ENCODE results near the gene SUFU.

SUFU gene

GRCh38 chr10:102599565-102600327 is 96.0 kb downstream of the SUFU start:
- no peak for DNase-seq

DNA sequence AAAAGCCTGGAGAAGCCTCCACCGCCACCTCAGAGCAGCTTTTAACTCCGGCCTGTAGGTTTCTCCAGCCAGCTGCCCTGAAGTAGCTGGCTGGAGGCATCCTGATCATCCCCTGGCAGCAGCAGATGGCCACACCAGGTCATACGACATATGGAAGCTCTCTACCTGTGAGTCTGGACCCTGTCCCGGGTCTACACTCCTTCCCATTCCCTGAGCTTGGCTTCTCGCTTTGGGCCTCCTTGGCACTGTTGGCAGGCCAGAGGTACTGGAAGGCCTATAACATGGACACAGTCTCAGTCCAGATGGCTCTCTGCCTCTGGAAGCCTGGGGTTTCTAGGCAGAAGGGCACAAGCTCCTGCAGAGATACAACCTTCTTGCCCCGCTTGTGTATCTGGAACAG is 97.0 kb downstream of the SUFU start:
- no peak for DNase-seq

DNA sequence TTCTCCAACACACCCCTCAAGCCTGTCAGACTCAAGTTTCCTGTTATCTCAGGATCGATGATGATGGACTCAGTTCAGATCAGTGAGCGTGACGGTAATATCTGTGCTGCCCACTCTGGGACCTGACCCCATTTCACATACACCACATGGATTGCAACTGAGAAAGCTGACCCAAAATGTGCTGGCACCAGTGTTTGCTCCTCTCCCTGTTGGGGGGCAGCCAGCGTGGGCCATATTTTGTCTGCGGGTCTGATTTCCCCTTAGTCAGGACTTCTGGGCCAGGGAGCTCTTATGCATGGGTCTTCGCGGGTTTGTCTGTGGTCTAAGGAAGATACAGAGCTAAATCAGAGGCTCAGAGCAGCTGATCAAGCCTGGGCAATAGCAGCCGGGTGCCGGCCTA is 97.9 kb downstream of the SUFU start:
- DNase-seq = no peak

DNA sequence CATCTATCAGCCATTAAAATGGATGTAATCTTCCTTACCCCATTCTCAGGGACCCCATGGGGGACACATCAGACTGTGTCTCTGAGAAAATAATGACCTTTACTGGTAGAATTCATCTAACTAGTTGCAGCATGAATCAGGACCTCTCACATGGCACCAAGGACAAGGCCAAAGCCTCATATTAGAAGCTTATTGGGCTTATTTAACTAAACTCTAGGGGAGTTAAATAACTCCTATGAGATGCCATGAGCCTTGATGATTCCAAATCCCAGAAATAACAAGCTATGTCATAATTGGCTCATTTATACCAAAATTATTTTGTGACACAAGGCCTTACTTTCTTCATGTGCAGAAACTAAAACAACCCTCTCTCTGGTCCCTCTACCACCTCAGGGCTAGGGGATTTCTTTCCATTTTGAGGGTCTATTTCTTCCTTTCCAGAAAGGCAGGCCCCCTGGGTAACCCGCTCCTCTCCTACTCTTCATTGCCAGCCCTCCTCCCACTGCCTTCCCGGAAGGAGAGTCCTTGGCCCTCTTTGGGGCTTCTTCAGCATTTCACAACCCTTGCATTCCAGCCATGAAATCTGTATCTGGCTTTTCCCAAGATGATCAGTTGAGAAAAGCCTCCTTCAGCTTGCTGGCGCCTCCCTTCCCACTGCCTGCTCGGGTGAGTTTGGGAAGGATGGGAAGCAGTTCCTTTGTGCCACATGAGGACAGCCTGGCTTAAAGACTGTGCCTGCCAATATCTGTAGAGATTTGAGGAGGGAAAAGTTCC is 98.7 kb downstream of the SUFU start:
- no peak for DNase-seq

- DNase-seq = no peak
Observed at GRCh38 chr10:102603946-102604345, 100.2 kb downstream of the SUFU start.

DNA sequence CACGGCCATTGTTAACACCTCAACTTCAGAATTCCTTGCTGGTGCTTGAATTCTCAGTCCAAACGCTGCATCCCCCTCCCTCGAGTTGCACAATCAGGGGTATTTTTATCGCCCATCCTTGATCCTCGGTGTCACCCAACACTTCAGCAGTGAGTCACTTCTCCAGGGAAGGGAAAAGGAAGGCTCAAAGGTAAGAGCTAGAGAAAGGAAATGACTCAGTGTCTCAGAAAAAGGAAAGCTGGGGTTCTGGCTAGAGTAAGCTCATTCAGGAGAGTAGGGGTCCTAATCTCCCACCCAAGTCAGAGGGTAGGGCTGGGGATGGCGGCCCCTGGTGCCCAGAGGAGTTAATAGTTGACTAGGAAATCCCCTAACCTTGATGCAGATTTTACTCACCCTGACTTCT is 100.7 kb downstream of the SUFU start:
- DNase-seq = no peak

GRCh38 chr10:102605712-102606111 is 101.9 kb downstream of the SUFU start:
- no peak for DNase-seq

DNA sequence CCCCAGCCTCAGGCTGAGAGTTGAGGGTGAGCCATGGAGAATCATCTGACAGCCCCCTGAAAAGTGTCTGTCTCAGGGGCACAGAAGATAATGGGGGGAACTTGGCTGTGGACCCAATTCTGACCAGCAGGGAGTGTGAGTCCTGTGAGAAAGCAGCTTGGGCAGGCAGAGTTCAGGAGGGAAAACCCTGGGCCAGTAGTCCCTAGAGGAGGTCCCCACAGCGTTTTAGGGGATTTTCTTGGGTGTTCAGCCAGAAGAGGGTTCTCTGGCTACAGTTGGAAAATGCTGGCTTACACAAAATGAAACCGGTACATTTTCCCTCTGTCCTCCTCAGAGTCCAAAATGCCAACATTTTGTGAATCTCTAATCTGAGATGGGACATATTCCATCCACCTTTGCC is 104.7 kb downstream of the SUFU start:
- no peak for DNase-seq

DNA sequence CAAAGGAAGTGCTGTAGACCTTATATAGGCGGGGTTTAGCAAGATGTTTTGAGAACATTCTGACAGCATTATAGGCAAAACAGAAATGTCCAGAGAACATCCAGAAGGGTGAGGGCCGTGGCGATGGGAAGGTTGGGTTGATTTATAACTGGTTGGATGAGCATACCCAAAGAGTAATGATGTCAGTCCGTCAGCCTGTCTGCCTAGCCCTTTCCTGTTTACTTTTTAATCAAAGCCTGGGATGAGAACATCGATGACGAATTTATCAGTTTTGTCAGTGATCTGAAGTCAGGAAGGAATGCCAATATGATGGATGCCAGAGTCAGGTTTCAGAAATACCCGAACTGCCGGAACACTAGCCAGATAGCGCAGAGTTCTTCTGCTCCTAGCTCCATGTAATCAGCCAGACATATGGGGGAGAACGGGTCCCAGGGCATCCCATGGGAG is 106.7 kb downstream of the SUFU start:
- no peak for DNase-seq

DNA sequence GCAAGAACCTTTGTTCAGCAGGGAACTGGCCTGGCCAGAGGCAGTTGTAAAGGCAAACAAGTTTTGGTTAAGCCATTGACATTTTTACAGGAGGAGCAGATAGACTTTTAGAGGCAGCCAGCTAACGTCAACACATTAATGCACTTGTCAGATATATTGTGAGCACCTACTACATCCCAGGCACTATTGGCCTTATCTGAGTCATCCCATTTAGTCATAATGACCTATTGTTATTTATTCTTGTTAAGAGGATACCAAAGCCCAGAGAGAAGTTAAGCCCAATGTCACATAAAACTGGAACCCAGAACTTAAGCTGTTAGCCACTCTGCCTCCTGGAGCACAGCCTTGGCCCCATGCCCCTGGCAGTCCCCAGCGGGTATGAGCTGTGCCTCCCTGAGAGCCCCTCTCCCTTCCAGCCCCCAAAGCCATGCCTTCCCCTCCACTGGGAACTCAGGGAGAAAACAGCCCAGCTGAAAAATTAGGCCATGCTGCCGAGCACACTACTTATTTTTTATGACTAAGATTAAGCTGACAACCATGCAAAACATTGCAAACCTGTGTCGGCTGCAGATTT is 107.8 kb downstream of the SUFU start:
- no peak for DNase-seq

GRCh38 chr10:102612964-102613275 is 109.1 kb downstream of the SUFU start:
- DNase-seq = no peak

DNA sequence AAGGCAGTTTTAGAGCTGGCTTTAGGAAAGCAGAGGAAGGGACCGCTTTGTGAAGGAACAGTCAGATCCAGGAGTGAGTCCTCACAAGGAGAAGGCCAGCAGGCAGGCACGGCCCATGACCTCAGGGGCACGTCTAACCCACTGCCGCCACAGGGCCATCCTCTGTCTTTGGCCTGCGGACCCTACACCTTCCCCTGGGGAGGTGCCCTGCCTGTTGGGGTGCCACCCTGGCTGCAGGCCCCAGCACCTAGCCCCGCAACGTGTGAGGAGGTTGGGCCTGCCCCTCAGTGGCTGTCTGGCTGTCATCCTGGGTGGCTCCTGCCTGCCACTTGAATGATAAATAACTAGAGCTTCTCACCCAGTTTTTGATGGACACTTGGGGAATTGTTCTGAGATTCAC is 109.5 kb downstream of the SUFU start:
- DNase-seq = no peak

DNA sequence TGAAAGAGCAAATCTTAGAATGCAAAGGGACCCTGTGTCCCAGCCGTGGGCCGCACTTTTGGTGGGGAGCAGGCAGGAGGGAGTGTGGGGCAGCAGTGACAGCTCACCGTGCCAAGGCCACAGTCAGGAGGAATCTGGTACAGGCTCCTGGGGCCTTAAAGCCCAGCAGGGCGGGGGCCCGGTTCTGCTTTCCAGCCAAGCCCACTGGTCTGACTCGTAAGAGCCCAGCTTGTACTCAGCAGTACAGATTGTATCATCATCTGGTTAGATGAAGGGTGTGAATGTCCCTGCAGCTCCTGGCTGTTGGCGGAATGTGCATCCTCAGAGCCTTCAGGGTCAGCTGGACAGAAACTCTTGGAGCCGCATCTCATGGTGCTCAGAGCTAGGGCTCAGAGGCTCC is 110.0 kb downstream of the SUFU start:
- no peak for DNase-seq

DNA sequence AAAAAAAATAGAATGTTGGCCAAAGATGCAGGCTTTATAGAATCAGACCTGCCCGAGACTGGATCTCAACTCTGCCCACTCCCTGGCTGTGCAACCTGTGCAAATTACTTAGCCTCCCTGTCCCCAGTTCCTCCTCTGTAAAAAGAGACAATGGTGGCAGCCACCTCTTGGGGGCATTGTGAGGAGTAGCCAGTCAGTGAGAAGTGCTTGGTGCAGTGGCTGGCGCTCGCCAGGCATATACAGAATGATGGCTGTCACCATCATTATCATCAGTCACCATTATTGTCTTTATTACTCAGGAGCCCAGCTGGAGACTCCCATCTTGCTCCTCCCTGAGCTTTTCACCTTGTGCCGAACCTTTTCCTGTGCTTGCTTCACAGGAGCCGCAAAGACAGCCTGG is 111.1 kb downstream of the SUFU start:
- DNase-seq = no peak

GRCh38 chr10:102615361-102615760 is 111.6 kb downstream of the SUFU start:
- no peak for DNase-seq

DNA sequence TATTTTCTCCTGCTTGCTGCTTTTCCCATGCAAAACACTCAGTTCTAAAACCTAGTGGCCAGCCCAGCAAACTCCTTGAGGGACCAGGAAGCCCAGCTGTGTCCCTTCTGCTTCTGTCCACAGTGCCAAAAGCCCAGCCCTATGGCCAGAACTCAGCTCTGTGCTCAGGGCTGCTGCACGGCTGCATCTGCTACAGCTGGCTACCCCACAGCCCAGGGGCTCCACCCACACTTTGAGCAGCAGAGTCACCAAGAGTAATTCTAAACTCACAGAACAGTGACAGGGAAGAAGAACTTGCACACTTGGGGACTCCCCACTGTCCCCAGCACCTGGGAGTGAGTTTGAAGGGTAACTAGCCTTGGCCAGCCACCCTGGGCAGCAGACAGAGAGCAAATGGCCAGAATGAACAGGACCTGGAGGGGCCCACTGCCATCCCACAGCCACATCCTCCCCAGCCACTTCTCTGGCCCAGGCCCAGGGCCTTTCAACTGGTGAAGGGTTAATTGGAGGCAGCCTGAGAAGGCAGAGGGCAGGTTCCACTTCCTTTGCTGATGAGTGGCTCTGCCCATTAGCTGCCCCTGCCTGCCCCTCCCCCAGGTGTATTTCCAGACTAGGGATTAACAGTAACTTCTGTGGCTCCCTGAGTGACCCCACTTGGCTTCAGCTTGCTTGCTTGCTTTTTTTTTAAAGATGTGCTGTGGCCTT is 112.4 kb downstream of the SUFU start:
- no peak for DNase-seq

DNA sequence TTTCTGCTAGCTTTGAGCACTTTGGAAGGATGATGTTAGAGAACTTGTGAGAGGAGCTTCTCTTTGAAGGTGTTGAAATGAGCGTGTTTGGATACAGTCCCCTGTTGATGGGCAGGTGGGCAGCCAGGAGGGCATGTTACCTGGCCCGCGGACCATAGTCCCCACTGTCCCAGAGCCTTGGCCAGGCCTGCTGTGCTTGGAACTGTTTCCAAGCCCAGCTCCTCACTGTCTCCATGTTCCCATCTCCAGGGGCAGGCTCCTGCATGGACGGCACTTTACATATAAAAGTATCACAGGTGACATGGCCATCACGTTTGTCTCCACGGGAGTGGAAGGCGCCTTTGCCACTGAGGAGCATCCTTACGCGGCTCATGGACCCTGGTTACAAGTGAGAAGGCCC is 113.3 kb downstream of the SUFU start:
- DNase-seq = no peak

GRCh38 chr10:102617816-102618215 is 114.0 kb downstream of the SUFU start:
- DNase-seq = no peak

GRCh38 chr10:102619281-102619981 is 115.7 kb downstream of the SUFU start:
- DNase-seq = no peak

DNA sequence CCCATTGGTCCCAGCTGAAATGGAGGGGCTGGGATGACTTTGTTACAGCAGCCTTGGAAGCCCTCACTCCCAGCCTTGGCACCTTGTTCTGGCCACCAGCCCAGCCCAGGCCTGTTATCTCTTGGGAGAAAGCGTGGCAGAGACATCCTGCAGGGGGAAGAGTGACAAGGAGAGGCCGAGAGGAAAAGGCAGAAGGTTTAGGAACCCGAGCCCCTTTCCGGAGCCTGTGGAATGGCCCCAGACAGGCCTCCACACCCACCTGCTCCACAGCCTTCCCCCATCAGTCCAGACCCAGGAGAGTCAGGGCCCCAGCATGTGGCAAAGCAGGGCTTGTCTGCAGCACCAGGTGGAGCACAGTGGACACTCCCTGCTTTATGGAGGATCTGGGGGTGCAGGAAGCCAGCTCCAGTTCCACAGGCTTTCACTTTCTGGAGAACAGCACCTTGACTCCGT is 116.4 kb downstream of the SUFU start:
- no peak for DNase-seq

DNA sequence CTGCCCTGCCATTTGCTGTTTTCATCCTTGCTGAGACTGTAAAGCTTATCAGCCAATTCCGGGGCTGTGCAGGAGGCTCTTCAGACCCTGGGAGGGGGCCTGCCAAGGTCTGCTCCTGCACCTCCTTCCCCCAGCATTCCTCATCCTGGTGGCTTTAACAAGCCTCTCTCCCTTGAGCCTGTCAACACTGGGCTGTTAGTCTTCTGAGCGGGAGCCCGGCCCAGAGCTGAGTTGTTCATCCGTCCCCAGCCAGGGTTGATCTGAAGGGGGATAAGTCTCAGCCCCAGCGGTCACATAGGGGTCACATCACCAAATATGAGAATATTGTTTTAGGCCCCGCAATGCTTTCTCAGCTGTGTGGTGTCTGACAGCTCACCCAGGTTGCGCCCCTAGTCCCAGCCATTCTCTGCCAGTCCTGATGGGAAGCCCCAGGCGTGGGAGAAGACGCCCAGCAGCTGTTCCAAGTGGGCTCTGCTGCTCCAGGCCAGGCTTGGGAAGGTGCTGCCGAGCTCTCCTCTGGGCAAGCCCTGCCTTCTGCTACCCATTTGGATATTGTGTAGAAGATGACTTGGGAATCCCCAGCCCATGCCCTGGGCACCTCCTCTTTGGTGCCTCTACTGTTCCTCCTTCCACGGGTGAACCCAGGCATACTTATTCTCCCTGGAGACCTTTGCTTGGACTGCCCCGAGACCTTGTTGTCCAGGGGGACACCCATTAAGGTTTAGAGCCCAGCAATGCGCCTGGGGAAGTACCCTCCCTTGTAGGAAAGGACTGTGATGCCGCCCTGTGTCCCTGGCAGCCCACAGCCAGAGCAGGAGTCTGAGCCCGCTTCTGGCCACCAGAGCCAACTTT is 117.0 kb downstream of the SUFU start:
- no peak for DNase-seq

Measured in NCI-H524 (cell line).